LHCN-M2 (cell line): ENCODE measurements around the gene DNAH3. TPM values are rescaled to one million over a fixed set of nuclear protein-coding genes. Genes with fewer than 3 reads are reported as not detected.
"Not testable (repeated sequence)": the region's sequence is repeated elsewhere in the genome, so short reads cannot be mapped to it uniquely, and the experiment has no call there.

ENCODE experiments used
- DNase-seq: peaks from one replicate; pipeline ENCODE4 v3.0.0-alpha.2; 2012; ENCODE audit warnings: low read depth
- total RNA-seq: library from RNA; depleted of rRNA; stranded (reverse); fragments of >200 nt; gene quantifications from 2 replicates; pipeline ENCODE4 v1.2.3, GENCODE V29; 2014

DNAH3 gene
- total RNA-seq, 1 experiment from 2014 or later, result under 0.01 TPM

DNA sequence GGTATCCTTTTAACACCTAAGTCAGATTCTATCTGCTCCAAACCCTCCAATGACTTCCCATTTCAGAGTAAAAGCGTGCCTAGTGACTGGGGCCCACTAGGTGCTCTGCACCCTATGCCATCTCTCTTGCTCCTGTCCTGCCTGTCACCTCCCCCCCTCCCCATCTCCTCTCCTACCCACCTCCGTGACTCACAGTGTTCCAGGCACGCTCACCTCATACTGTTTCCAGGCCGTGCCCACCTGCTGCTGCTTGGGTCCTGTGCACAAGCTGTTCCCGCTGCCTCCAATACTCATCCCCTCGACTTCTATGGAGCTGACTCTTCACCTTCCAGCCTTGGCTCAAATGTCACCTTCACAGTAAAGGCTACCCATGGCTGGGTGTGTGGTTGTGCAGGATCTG is 21.7 kb downstream of the DNAH3 start:
- DNase-seq, result no peak

DNA sequence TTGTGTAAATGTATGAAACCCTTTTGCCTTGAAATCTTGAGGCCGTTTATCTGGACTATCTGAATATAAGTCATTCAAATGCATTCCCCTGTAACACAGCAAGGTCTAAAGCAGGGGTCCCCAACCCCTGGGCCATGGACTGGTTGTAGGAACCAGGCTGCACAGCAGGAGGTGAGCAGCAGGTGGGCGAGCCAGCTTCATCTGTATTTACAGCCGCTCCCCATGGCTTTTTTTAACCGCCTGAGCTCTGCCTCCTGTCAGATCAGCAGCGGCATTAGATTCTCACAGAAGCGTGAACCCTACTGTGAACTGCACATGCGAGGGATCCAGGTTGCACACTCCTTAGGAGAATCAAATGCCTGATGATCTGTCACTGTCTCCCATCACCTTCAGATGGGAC is 24.1 kb downstream of the DNAH3 start:
- DNase-seq, result no peak

DNA sequence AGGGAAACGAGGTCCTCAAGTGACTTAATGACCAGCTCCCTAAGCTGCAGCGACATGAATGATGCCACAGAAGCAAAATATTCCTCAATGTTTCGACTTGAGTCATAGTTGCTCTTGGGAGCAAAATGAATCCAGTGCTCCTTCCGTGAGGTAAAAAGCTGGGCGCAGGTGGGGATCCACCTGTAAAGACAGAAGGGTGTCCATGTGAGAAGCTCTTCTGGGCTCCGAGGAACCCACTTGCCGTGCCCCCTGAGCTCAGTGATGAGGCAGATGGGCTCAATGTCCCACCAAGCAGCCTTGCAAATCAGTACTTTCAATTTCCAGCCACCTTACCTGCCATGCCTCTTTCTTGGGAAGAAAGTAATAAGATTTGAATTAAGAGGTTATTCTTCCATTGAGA is 25.5 kb downstream of the DNAH3 start:
- no peak for DNase-seq

DNA sequence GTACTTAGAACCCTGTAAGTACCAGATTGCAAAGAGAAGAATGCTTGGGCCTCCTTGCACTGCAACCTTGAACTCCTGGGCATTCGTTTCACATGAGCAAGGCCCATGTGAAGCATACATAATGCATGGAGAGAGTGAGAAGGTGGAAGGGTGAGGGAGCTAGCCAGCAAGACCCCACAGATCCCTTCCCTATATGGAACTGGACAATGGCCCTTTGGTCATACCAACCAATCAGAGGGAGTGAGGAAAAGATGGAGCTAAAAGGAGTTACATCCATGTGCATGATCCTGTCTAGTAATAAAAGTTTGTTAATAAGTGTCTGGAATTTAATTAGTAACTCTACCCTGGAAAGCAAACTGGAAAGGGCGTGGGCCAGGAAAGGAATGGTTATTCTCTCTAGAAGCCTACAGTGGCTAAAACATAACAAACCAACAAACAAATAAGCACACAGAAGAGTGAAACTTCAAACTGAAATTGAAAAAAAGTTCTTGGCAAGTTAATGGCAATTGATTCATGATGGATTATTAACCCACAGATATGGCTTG is 29.6 kb downstream of the DNAH3 start:
- no peak for DNase-seq

DNA sequence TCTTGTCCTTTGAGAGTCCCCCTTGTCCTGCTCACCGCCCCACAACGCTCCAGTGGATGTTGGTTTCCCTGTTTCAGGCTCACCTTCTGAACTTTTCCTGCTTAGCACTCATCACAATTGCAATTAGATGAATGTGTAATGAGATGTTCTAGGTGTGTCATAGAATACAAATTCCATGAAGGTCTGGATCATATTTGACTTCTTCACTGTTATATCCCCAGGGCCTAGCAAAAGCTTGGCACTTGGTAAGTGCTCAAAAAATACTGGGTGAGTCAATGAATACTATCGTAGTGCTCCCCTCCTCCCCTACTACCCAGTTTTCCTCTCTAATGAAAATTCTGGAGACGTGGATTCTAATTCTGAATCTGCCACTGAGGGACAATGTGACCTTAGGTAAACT is 33.1 kb downstream of the DNAH3 start:
- no peak for DNase-seq

DNA sequence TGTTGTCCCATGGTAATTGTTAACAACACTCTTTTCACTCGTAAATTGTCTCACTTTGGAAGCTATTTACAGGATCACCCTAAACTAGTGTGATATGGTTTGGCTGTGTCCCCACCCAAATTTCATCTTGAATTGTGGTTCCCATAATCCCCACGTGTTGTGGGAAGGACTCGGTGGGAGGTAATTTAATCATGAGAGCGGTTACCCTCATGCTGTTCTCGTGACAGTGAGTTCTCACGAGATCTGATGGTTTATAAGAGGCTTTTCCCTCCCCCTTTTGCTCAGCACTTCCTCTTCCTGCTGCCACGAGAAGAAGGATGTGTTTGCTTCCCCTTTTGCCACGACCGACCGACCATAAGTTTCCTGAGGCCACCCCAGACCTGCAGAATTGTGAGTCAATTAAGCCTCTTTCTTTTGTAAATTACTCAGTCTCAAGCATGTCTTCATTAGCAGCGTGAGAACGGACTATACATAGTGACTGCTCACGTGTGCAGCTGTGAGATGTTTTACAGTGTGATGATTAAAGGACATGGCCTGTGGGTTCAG is 34.4 kb downstream of the DNAH3 start:
- DNase-seq, result no peak

DNA sequence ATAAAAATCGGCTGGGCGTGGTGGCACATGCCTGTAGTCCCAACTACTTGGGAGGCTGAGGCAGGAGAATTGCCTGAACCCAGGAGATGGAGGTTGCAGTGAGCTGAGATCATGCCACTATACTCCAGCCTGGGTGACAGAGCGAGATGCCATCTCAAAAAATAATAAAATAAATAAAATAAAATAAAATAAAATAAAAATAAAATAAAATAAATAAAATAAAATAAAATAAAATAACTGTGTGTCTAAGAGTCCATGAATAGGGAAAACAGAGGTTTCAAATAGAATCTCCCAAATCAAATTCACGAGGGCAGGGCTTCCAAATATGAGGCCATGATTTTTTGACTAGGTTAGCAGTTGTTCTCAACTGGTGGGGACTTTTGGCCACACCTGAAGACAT is 35.1 kb downstream of the DNAH3 start:
- not testable (repeated sequence) for DNase-seq

DNA sequence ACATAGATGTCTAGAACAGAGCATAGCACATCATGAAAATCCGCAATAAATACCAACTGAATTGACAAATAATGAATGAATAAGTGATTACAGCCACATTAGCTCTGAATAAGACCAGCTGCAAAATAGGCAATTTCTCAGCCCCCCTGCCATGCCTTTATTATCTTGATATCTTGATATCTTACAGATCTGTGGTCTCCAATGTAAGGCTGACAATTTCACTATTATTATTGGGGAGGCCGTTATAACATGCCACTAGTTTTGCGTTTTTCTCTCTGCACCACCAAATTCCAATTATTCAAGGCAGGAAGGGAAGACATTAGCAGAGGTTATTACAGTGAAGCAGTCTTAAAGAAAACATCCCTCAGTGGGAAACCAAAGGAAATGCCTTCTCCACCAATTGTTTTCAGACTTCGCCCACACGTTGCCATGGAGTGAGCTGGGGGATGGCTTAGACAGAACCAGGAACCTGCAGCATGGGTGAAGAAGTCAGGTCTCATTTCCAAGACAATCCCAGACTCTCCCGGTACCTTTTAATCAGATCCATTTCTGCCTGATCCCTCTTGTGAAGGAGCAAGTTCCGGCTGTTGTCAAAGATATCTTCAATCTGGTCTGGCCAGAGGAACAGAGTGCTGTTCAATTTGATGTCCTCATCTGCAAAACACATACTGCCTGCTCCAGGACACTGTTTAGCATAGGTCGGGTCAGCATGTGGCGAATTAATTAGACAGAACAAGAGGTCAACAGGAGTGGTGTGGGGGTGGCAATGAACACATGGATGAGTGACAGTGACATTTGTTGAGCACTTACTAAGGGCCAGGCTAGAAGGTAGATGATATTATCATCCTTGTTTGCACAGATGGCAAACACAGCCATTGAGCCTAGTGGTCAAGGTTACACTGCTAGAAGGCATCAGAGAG is 46.4 kb downstream of the DNAH3 start:
- peak; percentile 83 for DNase-seq

DNA sequence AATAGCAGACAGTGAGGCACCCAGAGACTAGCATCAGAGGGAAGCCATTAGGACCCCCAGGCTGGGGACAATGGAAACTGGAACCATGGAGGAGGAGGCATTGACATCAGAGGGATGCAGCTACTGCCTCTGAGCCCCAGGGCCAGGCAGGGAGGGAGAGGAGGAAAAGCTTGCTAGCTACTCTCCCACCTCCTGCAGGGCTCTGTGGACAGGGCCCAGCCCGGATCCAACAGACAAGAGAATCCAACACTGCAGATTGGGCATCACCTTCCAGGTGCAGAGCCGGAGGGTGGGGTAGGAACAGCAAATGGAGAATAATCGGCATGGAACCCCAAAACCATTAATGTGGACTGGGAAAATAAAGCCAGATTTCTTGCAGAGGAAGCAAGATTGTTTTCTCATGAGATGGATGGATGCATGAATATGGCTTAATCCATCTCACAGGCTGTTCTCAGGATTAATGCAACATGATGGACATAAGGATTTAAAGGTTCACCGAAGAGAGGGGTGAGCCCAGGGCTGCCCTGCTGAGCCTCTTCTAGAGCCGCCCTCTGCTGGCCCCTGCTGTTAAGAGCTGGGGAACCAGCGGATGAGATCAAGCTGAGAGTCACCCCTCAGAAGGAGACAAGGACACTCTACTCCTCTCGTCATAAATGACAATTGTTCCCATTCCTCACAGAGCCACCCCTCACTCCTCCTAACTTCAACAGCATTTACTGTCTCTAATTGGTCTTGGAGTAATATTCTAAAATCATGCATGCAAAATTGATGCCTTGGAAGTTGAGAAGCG is 48.8 kb downstream of the DNAH3 start:
- DNase-seq, result peak; percentile 41

DNA sequence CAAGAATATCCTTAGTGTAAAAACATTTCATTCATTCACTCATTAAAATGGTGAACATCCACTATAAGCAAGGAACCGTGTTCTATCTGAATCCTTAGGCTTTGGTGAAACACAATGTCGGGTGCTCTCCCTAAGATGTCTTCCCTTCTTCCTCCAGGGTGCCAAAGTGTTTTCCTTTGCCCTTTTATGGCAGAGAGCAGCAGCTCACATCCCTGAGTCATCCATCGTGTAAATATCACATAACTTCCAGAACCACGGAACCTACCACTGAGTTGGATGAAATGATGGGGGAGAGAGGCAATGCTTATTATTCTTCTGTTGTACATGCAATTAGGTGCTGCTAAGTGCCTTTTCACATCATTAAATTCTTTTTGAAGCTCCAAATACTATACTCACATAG is 50.2 kb downstream of the DNAH3 start:
- peak; percentile 88 for DNase-seq

DNA sequence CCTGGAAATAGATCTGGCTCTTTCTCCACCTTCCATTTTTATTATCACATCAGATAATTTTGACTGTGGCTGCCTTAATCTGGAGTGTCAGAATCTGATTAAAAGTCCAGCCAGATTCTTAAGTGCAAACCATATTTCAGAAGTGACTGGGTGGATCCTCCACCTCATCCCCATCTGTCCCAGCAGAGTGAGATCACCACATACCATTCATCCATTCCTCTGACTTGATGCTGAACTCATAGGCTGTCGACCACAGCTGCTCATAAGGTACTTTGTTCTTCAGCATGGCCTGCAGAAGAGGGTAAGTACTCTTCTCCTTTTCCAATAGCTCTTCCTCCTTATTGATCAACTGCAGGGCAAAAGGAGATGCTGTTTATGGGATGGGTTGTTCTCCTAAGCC is 53.5 kb downstream of the DNAH3 start:
- peak; percentile 73 for DNase-seq

DNA sequence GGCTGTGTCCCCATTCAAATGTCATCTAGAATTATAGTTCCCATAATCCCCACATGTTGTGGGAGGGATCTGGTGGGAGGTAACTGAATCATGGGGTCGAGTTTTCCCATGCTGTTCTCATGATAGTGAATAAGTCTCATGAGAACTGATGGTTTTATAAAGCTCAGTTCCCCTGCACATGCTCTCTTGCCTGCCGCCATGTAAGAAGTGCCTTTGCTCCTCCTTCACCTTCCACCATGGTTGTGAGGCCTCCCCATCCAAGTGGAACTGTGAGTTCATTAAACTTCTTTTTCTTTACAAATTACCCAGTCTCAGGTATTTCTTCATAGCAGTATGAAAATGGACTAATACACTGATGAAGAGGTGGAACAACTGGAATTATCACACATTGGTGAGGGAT is 55.9 kb downstream of the DNAH3 start:
- not testable (repeated sequence) for DNase-seq

DNA sequence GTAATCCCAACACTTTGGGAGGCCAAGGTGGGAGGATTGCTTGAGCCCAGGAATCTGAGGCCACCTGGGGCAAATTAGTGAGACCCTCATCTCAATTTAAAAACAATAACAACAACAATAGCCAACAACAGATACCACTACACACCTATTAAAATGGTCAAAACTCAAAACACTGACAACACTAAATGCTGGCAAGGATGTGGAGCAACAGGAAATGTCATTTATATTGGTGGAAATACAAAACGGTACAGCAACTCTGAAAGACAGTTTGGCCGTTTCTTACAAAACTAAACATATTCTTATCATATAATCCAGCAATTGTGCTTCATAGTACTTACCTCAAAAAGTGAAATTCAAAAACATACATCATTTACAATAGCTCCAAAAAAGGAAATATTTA is 57.7 kb downstream of the DNAH3 start:
- no peak for DNase-seq

DNA sequence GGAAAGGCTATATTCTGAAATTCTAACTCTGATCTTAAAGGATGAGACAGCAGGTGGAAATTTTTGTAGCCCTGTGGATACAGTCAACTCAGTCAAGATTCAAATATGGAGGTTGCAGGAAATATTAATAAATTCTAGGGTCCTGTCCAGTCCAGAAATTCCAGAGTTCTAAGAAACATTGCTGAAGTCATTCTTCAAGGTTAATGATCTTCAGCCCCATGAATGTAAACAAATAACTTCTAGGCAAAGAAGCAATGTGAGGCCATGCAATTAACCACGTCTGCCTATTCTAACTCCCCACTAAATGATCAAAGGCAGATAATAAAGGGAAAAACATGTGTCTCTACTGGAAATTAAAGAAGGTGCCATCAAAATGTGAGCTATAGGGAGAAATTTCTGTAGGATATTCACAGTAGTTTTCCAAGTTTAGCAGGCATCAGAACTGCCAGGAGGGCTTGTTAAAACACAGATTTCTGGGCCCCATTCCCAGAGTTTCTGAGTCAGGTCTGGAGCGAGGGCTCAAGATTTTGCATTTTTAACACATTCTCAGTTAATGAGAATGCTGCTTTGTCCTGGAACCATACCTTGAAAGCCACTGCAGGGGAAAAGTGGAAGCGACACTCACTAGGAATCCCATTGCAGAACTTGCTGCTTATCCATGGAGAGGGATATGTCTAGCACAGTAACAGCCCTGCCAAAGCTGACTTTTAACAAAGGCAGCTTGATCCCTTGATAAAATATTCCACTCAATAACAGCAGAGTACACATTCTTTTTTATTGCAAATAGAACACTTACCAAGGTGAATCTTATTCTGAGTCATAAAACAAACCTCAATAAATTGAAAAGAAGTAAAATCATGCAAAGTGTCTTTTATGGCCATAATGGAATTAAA is 61.8 kb downstream of the DNAH3 start:
- DNase-seq, result no peak

DNA sequence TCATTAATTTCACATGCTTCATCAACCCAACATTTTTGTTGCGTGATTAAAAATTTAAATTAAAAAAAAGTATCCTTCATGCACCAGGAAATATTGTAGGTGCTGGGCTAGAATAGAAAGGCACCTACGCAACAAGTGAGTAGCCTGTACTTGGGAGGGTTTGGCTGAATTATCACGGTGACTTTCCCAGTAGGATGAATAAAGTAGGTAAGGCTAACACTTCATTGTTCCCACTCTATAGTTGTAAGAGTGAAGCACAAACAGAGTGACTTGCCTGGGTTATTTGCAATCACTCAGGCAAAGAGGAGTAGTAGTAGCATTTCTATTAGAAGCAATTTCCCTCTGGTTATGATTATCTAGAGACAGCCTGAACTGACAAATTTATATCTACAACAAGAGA is 62.5 kb downstream of the DNAH3 start:
- DNase-seq, result no peak

DNA sequence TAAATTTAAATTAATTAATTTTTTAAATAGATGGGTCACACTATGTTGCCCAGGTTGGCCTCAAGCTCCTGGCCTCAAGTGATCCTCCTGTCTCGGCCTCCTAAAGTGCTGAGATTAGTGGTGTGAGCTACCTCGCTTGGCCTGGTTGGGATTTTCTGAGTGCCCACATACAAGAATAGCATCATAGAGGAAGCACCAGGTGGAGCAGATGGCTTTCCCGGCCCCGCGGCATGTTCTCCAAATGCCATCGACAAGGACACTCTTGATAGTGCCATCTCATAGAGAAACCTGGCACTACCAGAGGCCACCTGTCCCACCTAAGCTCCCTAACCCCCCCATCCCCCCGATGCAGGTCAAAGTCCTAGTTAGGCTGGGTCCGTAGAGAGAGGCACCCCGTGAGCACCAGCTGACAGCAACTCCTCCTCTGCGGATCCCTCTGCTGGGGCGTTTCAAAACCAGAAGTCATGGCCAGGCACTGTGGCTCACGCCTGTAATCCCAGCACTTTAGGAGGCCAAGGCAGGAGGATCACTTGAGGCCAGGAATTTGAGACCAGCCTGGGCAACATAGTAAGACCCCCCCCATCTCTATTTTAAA is 65.9 kb downstream of the DNAH3 start:
- DNase-seq, result no peak

DNA sequence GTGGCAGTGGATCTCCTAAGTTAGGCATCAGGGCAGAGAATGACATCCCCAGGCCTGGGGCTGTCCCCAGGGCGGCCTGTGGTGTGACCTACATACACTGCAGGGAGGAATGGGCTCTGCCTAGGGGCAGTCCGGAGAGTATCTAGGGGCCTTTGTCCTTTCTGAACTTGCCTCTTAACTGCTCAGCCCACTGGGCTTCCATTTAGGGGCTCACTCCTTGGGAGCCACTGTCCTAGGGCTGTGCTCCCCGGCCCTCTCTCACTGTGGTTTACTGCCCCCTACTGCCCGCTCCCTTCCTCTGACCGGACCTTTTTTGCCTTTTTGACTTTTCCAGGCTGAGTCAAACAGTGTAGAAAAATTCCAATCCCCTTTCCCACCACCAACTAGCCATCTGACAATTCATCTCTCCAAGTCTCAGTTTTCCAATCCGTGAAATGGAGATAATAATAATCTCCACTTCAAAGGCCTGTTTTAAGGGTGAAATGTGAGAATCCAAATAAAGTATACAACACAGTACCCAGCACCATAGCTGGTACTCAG is 66.8 kb downstream of the DNAH3 start:
- DNase-seq, result peak; percentile 66

DNA sequence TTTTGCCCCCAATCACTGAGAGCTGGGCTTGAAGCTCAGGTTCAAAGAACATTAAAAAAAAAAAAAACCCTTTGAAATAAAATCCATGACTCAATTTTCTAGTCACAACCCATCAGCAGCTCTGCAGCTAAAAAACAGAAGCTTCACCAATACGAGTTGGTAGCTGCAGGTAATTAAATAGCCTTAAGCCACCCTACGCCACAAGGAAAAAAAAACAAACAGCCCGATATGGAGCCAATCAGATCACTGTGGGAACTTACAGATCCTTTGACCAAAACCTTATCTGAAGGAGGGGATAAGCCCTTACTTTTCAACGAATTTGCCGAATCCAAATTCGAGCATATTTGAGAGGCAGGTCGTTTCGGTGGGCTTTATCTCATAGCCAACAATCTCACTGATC is 69.3 kb downstream of the DNAH3 start:
- no peak for DNase-seq

DNA sequence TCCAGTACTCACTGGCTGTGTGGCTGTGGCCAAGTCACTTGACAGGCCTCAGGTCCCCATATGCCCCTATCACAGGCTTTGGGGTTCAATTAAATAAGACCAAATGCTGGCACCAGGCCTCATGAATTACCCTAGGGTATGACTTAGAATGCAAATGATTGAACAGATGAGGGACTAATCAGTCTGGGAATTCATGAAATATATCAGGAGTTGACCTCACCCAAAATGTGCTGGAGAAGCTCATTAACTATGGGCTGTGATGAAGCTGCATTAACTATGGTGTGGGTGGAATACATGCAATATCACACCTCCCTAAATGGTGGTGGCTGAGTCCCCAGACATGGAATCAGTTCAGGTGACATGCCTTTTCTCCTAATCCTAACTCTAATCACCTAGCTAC is 72.1 kb downstream of the DNAH3 start:
- no peak for DNase-seq

DNA sequence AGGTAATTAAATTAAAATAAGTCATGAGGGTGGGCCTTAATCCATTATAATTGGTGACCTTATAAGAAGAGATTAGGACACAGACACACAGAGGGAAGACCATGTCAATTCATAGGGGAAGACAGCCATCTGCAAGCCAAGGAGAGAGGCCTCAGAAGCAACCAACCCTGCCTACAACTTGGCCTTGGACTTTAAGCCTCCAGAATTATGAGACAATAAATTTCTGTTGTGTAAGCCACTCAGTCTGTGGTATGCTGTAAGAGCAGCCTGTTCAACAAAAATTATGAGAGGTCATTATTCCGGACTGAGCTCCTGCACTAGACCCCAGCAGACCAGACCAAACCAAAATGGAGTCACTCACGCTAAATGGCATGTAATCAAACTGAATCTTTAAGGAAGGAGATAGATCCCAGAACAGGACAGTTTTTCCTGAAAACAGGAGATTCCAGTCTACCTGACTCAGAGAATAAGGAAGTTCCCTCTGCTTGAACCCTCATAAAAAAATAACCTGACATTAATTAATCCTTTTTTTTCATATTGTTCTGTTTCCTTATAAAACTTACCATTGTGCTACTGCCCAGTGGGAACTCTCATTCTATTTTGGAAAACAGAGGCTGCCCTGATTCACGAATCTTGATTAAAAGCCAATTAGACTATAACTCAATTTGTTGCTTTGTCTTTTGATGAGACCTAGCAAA is 74.3 kb downstream of the DNAH3 start:
- no peak for DNase-seq
